HCT116 (cell line): Measurements from ENCODE around the gene FBLN7.
A peak's percentile ranks its signal among the peaks of the same experiment; 100 is the strongest.

Experiments used
- CEBPB ChIP-seq: IDR thresholded peaks from 2 replicates; pipeline ENCODE4 v1.6.1; 2012; ENCODE audit warnings: low read depth
- EZH2 ChIP-seq: fragments of 200-600 bp; sonication (generic); IDR thresholded peaks from 2 replicates; pipeline ENCODE4 v1.6.1; 2017; ENCODE audit warnings: antibody characterized with exemption, mixed run types
- EZH2phosphoT487 ChIP-seq: fragments of 200-600 bp; IDR thresholded peaks from 2 replicates; pipeline ENCODE4 v1.6.1; 2018; ENCODE audit warnings: antibody characterized with exemption, borderline replicate concordance
- JUND ChIP-seq: IDR thresholded peaks from 2 replicates; pipeline ENCODE4 v1.6.1; 2012
- POLR2A ChIP-seq: IDR thresholded peaks from 2 replicates; pipeline ENCODE4 v1.7.0; 2011; ENCODE audit warnings: borderline replicate concordance; ENCODE audit not compliant: insufficient read depth, insufficient read length; ENCODE audit errors: extremely low read depth
- RAD21 ChIP-seq: IDR thresholded peaks from 2 replicates; pipeline ENCODE4 v1.6.1; 2012; ENCODE audit warnings: low read depth, mild to moderate bottlenecking
- REST ChIP-seq: IDR thresholded peaks from 2 replicates; pipeline ENCODE4 v1.6.1; 2012; ENCODE audit warnings: low read depth
- TCF7L2 ChIP-seq: IDR thresholded peaks from 2 replicates; pipeline ENCODE4 v1.7.0; 2011; ENCODE audit warnings: borderline replicate concordance, inconsistent platforms; ENCODE audit not compliant: insufficient read depth, insufficient read length; ENCODE audit errors: extremely low read depth
- TF ChIP-seq, protein P1 (sequence below), 3 experiments: fragments of 200-600 bp in 1 of 3; sonication (generic) in 1 of 3; IDR thresholded peaks in 2 of 3; conservative IDR thresholded peaks in 1 of 3; 2 replicates each; pipeline ENCODE4 v1.5.1; 2012 to 2017; ENCODE audit warnings: low read depth in 2 of 3, low read length in 2 of 3, antibody characterized with exemption in 1 of 3, borderline replicate concordance in 1 of 3, control low read depth in 1 of 3, mild to moderate bottlenecking in 1 of 3, mixed read lengths in 1 of 3, mixed run types in 1 of 3, moderate library complexity in 1 of 3; ENCODE audit not compliant: insufficient read depth in 1 of 3

GRCh38 chr2:112121682-112122254, 16.4 kb upstream of the FBLN7 start:
- TF ChIP-seq, protein P1, sequence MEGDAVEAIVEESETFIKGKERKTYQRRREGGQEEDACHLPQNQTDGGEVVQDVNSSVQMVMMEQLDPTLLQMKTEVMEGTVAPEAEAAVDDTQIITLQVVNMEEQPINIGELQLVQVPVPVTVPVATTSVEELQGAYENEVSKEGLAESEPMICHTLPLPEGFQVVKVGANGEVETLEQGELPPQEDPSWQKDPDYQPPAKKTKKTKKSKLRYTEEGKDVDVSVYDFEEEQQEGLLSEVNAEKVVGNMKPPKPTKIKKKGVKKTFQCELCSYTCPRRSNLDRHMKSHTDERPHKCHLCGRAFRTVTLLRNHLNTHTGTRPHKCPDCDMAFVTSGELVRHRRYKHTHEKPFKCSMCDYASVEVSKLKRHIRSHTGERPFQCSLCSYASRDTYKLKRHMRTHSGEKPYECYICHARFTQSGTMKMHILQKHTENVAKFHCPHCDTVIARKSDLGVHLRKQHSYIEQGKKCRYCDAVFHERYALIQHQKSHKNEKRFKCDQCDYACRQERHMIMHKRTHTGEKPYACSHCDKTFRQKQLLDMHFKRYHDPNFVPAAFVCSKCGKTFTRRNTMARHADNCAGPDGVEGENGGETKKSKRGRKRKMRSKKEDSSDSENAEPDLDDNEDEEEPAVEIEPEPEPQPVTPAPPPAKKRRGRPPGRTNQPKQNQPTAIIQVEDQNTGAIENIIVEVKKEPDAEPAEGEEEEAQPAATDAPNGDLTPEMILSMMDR (IDR thresholded peaks at IDR 0.05 in 2 of 3, conservative IDR thresholded peaks at IDR 0.05 in 1 of 3; ENCODE audit: borderline replicate concordance in 1 of 3, insufficient read depth in 1 of 3, low read depth in 2 of 3, low read length in 2 of 3) = peak; percentile 58 to 78 (median 71); a peak in 5 of 6 replicates
- TF ChIP-seq RAD21 (peak; percentile 83), POLR2A (no peak), CEBPB (no peak), JUND (no peak), TCF7L2 (no peak), REST (no peak), EZH2phosphoT487 (no peak), EZH2 (no peak)
